A673 (cell line): ENCODE data around the gene OLFML1.

Experiments used
- CTCF ChIP-seq: fragments of 300-800, 200-600 bp; sonication (generic); conservative IDR thresholded peaks from 2 replicates; pipeline ENCODE4 v1.5.1; 2017; ENCODE audit warnings: low read depth, mild to moderate bottlenecking, antibody characterized with exemption, low read length, moderate library complexity, mixed read lengths
- EZH2 ChIP-seq: fragments of 200-600 bp; sonication (generic); IDR thresholded peaks from 2 replicates; pipeline ENCODE4 v1.6.1; 2017; ENCODE audit warnings: borderline replicate concordance, low read depth, mild to moderate bottlenecking, mixed read lengths, antibody characterized with exemption, low read length; ENCODE audit not compliant: poor library complexity, severe bottlenecking

DNA sequence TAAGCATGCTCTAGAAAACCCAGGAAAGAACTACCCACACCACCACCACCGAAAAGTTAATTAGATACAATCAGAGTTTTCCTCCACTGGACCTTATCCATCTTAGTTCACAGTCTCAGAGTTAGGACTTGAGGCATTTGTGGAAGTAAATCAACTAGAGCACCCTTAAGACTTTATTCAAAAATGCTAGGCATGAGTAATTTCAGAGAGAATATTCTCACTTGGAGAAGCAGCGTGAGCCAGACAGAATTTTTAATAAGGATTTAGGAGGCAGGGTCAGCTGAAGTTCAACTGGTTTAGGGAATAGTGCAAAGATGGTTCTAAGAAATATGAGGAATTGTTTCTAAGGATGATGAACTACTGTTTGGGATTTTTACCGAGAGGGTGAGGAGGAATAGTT, 1.2 kb upstream of the OLFML1 start:
- TF ChIP-seq CTCF (no peak), EZH2 (no peak)
